K562 (cell line): ENCODE data around the gene HSPB7. TPM values are rescaled to one million over a fixed set of nuclear protein-coding genes. Genes with fewer than 3 reads are reported as not detected.

Source experiments
- DPF2 ChIP-seq: fragments of 450-650 bp; IDR thresholded peaks from 2 replicates; pipeline ENCODE4 v1.6.1; 2016
- E2F3 ChIP-seq: fragments of 250-450 bp; sonication (Bioruptor Pico); IDR thresholded peaks from 2 replicates; pipeline ENCODE4 v1.4.0; 2020; ENCODE audit warnings: mild to moderate bottlenecking
- ELF1 ChIP-seq: fragments of 200-800 bp; sonication (Bioruptor generic); IDR thresholded peaks from 2 replicates; pipeline ENCODE4 v1.6.1; 2016; ENCODE audit warnings: missing genetic modification characterization, missing compliant biosample characterization
- FOSL1 ChIP-seq: fragments of 200-800 bp; sonication (Bioruptor generic); conservative IDR thresholded peaks from 2 replicates; pipeline ENCODE4 v1.6.1; 2016; ENCODE audit warnings: missing genetic modification characterization, missing compliant biosample characterization
- HNRNPLL ChIP-seq: fragments of 200-400 bp; formaldehyde crosslinking; IDR thresholded peaks from 2 replicates; pipeline ENCODE4 v1.6.1; 2017; ENCODE audit warnings: low read length, low read depth, mild to moderate bottlenecking; ENCODE audit not compliant: poor library complexity, severe bottlenecking
- ID3 ChIP-seq, 2 experiments: fragments of 250-450 bp in 1 of 2; fragments of 450-650 bp in 1 of 2; sonication (Bioruptor Pico) in 1 of 2; IDR thresholded peaks; 2 replicates each; pipeline versions ENCODE4 v1.6.1 to v1.8.0; 2016 to 2021; ENCODE audit warnings: mild to moderate bottlenecking in 2 of 2, moderate library complexity in 2 of 2, missing compliant biosample characterization in 1 of 2, missing genetic modification characterization in 1 of 2
- KDM4B ChIP-seq, 2 experiments: fragments of 450-650 bp in 1 of 2; sonication (generic) in 1 of 2; IDR thresholded peaks; 2 replicates each; pipeline ENCODE4 v1.6.1; 2016 to 2017; ENCODE audit warnings: borderline replicate concordance in 2 of 2, antibody characterized with exemption in 1 of 2, low read depth in 1 of 2, mild to moderate bottlenecking in 1 of 2
- KLF1 ChIP-seq: fragments of 450-650 bp; IDR thresholded peaks from 2 replicates; pipeline ENCODE4 v1.6.1; 2016; ENCODE audit warnings: missing genetic modification characterization, missing compliant biosample characterization
- KLF13 ChIP-seq: fragments of 450-650 bp; IDR thresholded peaks from 2 replicates; pipeline ENCODE4 v1.6.1; 2016; ENCODE audit warnings: missing genetic modification characterization, low read depth, mild to moderate bottlenecking, missing compliant biosample characterization, moderate library complexity, borderline replicate concordance
- L3MBTL2 ChIP-seq: fragments of 450-650 bp; IDR thresholded peaks from 2 replicates; pipeline ENCODE4 v1.6.1; 2016; ENCODE audit warnings: mild to moderate bottlenecking, moderate library complexity
- MAZ ChIP-seq, 2 experiments: fragments of 450-650 bp in 1 of 2; sonication (generic) in 1 of 2; formaldehyde crosslinking; IDR thresholded peaks in 1 of 2; conservative IDR thresholded peaks in 1 of 2; 2 replicates each; pipeline versions ENCODE4 v1.4.0 to v1.5.0; 2020; ENCODE audit warnings: mild to moderate bottlenecking in 1 of 2, missing genetic modification reagents in 1 of 2
- MIER1 ChIP-seq: fragments of 450-650 bp; IDR thresholded peaks from 2 replicates; pipeline ENCODE4 v1.6.1; 2016; ENCODE audit warnings: antibody characterized with exemption, mild to moderate bottlenecking, low read depth
- MYNN ChIP-seq, 2 experiments: sonication (generic); formaldehyde crosslinking in 1 of 2; IDR thresholded peaks; 2 replicates each; pipeline versions ENCODE4 v1.5.0 to v1.6.1; 2016 to 2020; ENCODE audit warnings: antibody characterized with exemption in 1 of 2, missing genetic modification reagents in 1 of 2
- NRF1 ChIP-seq, 2 experiments: fragments of 450-650 bp; IDR thresholded peaks in 1 of 2; conservative IDR thresholded peaks in 1 of 2; 2 replicates each; pipeline ENCODE4 v1.6.1; 2014; ENCODE audit warnings: mild to moderate bottlenecking in 2 of 2
- POLR3A ChIP-seq: IDR thresholded peaks from 2 replicates; pipeline ENCODE4 v1.6.1; 2011; ENCODE audit warnings: borderline replicate concordance, mild to moderate bottlenecking, moderate library complexity; ENCODE audit not compliant: insufficient read length, insufficient read depth; ENCODE audit errors: extremely low read depth
- RB1 ChIP-seq: fragments of 450-650 bp; IDR thresholded peaks from 2 replicates; pipeline ENCODE4 v1.6.1; 2017; ENCODE audit warnings: low read depth, mild to moderate bottlenecking
- SLC30A9 ChIP-seq: fragments of 250-450 bp; sonication (Bioruptor Pico); IDR thresholded peaks from 2 replicates; pipeline ENCODE4 v1.8.0; 2022; ENCODE audit warnings: mild to moderate bottlenecking, moderate library complexity
- SMAD4 ChIP-seq: fragments of 250-450 bp; sonication (Bioruptor Pico); conservative IDR thresholded peaks from 2 replicates; pipeline ENCODE4 v1.8.0; 2021; ENCODE audit warnings: inconsistent platforms, mild to moderate bottlenecking, moderate library complexity
- SREBF1 ChIP-seq: fragments of 150-350 bp; IDR thresholded peaks from 2 replicates; pipeline ENCODE4 v1.6.1; 2014; ENCODE audit warnings: antibody characterized with exemption, low read depth, low read length, borderline replicate concordance
- STAG1 ChIP-seq: sonication (generic); formaldehyde crosslinking; IDR thresholded peaks from 2 replicates; pipeline ENCODE4 v1.5.0; 2020; ENCODE audit warnings: missing genetic modification reagents, borderline replicate concordance
- USF1 ChIP-seq: sonication (generic); formaldehyde crosslinking; IDR thresholded peaks from 2 replicates; pipeline ENCODE4 v1.9.0; 2022; ENCODE audit warnings: mild to moderate bottlenecking, missing genetic modification reagents
- ZBTB7A ChIP-seq: IDR thresholded peaks from 2 replicates; pipeline ENCODE4 v1.6.1; 2011; ENCODE audit warnings: low read depth, mild to moderate bottlenecking, low read length, moderate library complexity, borderline replicate concordance; ENCODE audit not compliant: control insufficient read depth
- ZNF41 ChIP-seq: fragments of 250-450 bp; sonication (Bioruptor Pico); conservative IDR thresholded peaks from 2 replicates; pipeline ENCODE4 v1.4.0; 2020; ENCODE audit warnings: mild to moderate bottlenecking
- ZNF589 ChIP-seq: fragments of 200-800 bp; sonication (Bioruptor generic); IDR thresholded peaks from 2 replicates; pipeline ENCODE4 v1.6.1; 2016; ENCODE audit warnings: low read depth, missing genetic modification characterization, missing compliant biosample characterization
- ZSCAN32 ChIP-seq: fragments of 450-650 bp; formaldehyde crosslinking; IDR thresholded peaks from 2 replicates; pipeline ENCODE4 v1.4.0; 2020; ENCODE audit warnings: mild to moderate bottlenecking, moderate library complexity
- polyA plus RNA-seq, 8 experiments: library from polyadenylated mRNA; depleted of rRNA in 4 of 8; stranded (reverse) in 5 of 8; unstranded in 3 of 8; fragments of >200 nt; fragmentation: Nextera tagmentation in 2 of 8; fragmentation: Illumina TruSeq in 1 of 8; extraction: Ambion mirVana in 2 of 8; extraction: Trizol in 1 of 8; gene quantifications; 2 replicates each; pipeline versions ENCODE4 v1.2.1 to v1.2.3, GENCODE V29; 2011 to 2014; ENCODE audit warnings: inconsistent platforms in 1 of 8, missing spikeins in 1 of 8
- total RNA-seq, 7 experiments: library from RNA; depleted of rRNA in 6 of 7; stranded (reverse); fragments of >200 nt in 6 of 7; fragmentation: Illumina TruSeq in 2 of 7; extraction: Trizol in 2 of 7; gene quantifications; 2 replicates each; pipeline versions ENCODE4 v1.2.1 to v1.2.3, GENCODE V29; 2011 to 2021; ENCODE audit warnings: low replicate concordance in 1 of 7

Gene HSPB7
- total and polyA plus RNA-seq, 9 of the 15 experiments (the other 6 are each of a cell fraction or from before 2014, with no cell fraction given) = 0.05 to 0.19 (median 0.07) TPM; not detected in 6

GRCh38 chr1:16055613-16056520, 38.0 kb upstream of the HSPB7 start (continued):
- TF ChIP-seq USF1 (CRISPR knock-in tag) (0 out of 2 replicates have a peak, but pooled peaks have one; percentile 16), STAG1 (CRISPR knock-in tag) (peak; percentile 98), ZSCAN32 (CRISPR knock-in tag) (no peak), ZBTB7A (peak; percentile 96), DPF2 (peak; percentile 68), HNRNPLL (no peak), MIER1 (peak; percentile 54; the same call in 1 of the 2 replicates), NRF1 (conservative IDR thresholded peaks at IDR 0.05 in 1 of 2, IDR thresholded peaks at IDR 0.05 in 1 of 2) (peak in 1 of 2 experiments; percentile 39; a peak in 2 of 4 replicates), MYNN (IDR thresholded peaks at IDR 0.05) (no peak), MYNN (CRISPR knock-in tag; IDR thresholded peaks at IDR 0.05) (no peak), E2F3 (0 out of 2 replicates have a peak, but pooled peaks have one; percentile 53), MAZ (CRISPR knock-in tag; conservative IDR thresholded peaks at IDR 0.05 in 1 of 2, IDR thresholded peaks at IDR 0.05 in 1 of 2) (peak; percentile 74 to 77), ID3 (CRISPR knock-in tag; IDR thresholded peaks at IDR 0.05) (no peak), ID3 (tag; IDR thresholded peaks at IDR 0.05) (no peak), SREBF1 (no peak), SLC30A9 (CRISPR knock-in tag) (no peak), ELF1 (no peak), FOSL1 (tag) (0 out of 2 replicates have a peak, but pooled peaks have one; percentile 16), KLF13 (tag) (peak; percentile 86), SMAD4 (CRISPR knock-in tag) (peak; percentile 66), L3MBTL2 (peak; percentile 48; the same call in 1 of the 2 replicates), ZNF589 (CRISPR knock-in tag) (no peak), KDM4B (IDR thresholded peaks at IDR 0.05; ENCODE audit: borderline replicate concordance in 2 of 2, low read depth in 1 of 2) (0 out of 4 replicates have a peak, but pooled peaks of 1 of the 2 experiments have one; percentile 13), POLR3A (no peak), KLF1 (no peak), ZNF41 (CRISPR knock-in tag) (no peak), RB1 (peak; percentile 92)
